GM12801 (cell line): ENCODE measurements around the gene CTNS.

Source experiments
- TF ChIP-seq, protein P1 (sequence below): IDR thresholded peaks from one replicate; pipeline ENCODE4 v1.5.1; 2011; ENCODE audit warnings: control low read depth; ENCODE audit not compliant: insufficient read length; ENCODE audit errors: extremely low read depth

CTNS gene

DNA sequence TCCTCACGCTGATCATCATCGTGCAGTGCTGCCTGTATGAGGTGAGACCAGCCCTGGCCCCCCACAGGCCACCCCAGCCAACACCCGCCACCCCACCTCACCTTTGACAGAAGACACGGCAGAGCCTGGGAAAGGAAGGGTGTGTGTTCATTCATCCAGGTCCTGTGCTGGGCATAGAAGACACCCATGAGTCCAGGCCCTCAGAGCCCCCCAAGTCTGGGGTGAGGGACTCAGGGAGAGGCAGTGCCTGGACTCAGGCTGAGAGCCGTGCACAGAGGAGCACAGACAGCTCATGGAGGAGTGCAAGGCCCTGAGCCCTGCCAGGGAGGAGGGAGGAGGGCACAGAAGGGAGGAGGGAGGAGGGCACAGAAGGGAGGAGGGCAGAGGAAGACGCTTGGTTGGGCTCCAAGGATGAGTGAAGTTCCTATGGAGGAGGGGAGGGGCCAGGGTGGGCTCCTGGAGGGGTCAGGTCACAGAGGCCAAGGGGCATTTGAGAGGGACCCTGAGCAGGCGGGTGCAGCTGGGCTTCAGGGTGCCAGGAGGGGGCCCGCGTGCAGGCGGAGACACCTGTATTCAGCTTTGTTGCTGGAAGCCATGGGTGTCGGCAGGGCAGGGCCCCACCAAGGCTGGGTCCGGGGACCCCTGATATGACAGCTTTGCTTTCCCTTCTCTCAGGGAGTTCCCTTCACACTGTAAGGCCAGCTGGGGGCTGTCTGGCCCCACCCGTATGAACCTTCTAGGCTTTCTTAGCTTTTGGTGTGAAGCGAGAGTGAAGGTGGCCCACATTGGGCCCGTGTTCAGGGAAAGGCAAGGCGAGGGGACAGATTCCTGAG is 20.4 kb downstream of the CTNS start:
- TF ChIP-seq, protein P1, sequence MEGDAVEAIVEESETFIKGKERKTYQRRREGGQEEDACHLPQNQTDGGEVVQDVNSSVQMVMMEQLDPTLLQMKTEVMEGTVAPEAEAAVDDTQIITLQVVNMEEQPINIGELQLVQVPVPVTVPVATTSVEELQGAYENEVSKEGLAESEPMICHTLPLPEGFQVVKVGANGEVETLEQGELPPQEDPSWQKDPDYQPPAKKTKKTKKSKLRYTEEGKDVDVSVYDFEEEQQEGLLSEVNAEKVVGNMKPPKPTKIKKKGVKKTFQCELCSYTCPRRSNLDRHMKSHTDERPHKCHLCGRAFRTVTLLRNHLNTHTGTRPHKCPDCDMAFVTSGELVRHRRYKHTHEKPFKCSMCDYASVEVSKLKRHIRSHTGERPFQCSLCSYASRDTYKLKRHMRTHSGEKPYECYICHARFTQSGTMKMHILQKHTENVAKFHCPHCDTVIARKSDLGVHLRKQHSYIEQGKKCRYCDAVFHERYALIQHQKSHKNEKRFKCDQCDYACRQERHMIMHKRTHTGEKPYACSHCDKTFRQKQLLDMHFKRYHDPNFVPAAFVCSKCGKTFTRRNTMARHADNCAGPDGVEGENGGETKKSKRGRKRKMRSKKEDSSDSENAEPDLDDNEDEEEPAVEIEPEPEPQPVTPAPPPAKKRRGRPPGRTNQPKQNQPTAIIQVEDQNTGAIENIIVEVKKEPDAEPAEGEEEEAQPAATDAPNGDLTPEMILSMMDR, result no peak

DNA sequence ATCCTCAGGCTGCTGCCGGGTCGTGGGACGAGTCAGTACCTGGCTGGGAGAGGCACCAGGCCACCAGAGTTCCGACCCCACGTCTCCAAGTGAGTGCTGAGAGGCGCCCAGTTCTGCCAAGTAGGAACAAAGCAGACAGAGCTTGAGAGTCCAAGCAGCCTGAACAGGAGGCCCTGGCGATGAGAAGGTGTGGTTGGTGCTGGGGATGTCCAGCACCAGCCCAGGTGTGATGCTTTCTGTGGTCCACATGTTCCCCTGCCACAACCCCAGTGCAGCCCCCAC is 21.0 kb downstream of the CTNS start:
- TF ChIP-seq, protein P1, result no peak

DNA sequence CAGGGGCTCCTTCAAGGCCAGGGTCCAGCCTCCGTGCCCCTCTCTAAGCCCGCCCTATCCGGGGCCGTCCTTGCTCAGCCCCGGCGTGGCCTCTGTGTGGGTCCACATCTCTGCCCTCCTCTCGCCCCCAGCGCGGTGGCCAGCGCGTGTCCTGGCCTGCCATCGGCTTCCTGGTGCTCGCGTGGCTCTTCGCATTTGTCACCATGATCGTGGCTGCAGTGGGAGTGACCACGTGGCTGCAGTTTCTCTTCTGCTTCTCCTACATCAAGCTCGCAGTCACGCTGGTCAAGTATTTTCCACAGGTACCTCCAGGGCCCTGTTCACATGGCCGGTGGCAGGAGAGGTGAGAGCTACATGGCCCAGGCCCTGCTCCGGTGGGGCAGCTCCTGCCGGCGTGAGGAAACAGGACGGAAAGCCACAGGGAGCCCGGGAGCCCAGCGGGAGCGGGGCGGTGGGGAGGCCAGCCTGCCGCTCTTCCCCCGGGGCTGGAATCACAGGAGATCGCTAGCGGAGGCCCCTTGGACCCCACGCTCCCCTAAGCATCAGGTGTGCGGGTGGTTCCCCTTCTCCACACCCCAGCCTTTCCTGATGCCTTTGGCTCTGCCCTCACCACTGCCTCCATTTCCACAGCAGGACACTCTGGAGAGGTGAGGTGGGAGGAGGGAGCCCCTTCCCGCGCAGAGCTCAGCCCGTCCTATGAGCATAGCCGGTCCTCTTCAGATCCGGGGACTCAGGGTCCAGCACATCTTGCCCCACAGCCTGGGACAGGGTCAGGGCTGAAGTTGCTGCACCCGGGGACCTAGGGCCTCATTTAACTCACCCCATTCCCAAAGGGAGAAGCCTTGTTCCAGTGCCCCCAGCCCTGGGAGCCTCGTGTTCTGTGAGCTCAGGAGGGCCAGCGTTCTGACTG is 21.6 kb downstream of the CTNS start:
- TF ChIP-seq, protein P1, result no peak

DNA sequence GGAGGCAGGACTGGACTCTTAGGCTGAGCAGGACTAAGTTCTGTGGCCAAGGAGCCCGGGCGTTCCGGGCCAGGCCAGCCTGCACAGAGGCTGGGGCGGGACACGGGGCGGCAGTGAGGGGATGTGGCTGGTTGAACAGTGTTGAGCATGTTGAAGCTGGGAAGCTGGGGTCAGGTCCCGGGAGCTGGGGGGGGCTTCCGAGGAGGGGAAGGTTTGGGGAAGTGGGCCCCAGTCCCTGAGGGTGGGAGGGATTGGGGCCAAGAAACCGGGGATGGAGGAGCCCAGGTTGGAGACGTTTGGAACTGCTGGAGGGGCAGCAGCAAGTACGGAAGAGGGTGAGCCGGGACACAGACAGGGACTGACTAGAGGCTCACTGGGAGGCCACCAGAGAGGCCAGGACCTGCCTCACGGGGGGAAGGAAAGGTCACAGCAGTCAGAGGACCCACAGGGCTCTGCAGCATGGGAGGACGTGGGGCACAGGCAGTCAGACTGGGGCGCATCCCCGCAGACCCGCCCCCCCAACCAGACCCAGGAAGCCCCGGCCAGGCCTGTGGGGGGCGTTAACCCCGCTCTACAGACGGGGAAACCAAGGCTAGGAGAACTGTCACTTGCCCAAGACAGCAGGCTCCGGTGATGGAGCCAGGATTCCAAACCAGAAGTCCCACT is 22.4 kb downstream of the CTNS start:
- TF ChIP-seq, protein P1, result no peak

DNA sequence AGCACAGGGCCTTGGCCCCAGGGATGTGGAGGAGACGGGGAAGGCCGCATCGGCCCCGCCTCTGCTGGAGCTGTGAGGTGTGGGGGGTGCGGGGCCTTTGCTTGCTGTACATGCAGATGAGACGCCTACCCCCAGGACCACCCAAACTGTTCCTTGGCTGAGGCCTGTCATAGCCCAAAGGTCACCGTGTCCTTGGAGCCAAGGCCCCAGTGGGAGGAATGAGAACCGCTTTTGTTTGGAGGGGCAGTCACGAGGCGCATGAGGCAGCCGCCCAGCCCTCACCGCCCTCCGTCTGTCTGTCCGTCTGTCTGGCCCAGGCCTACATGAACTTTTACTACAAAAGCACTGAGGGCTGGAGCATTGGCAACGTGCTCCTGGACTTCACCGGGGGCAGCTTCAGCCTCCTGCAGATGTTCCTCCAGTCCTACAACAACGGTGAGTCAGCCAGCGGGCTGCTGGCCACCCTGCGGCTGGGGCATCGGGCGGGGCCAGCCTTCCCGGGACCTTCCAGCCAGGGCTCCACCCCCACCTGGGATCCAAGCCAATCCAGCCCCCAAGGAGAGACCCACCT is 23.1 kb downstream of the CTNS start:
- TF ChIP-seq, protein P1, result no peak

DNA sequence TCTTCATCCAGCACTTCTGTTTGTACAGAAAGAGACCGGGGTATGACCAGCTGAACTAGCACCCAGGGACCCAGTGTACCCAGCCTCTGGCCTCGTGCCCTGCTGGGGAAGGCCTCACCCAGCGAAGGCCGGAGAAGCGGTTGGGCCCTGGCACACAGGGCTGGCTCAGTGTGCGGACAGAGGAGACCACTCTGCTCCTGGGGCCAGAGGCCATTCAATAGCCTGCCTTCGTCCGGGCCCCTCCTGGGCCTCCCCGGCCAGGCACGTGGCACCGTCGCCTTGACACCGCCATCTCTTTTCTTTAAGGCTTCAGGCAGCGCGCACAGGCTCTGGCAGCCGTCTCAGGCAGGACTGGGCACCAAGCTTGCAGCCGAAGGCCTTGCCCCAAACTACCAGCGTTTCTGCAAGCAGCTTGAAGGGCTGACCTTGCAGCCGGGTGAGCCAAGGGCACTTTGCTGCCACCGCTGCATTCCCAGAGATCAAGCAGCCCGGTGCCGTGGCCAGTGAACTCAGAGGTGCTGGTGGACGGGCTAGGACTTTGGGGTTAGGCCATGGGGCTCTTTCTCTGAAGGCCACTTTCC is 23.8 kb downstream of the CTNS start:
- TF ChIP-seq, protein P1, result no peak
